ENCODE measurements around the gene PHLDB1.
A peak's percentile ranks its signal among the peaks of the same experiment; 100 is the strongest.

The PHLDB1 gene

GRCh38 chr11:118618991-118619375 is 11.6 kb downstream of the PHLDB1 start:
- no peak for DNase-seq (ENCODE audit: low read depth in 1 of 2, low spot score in 1 of 2)
- peaks cover 17% of the 10 kb centered on the region for H3K27me3 ChIP-seq (ENCODE audit: insufficient read depth, poor library complexity, severe bottlenecking)
- H3K4me3 ChIP-seq (replicated peaks; ENCODE audit: insufficient read depth, low read length) = no peak overlapping the region
- TF ChIP-seq GABPA (IDR thresholded peaks at IDR 0.05; ENCODE audit: low read depth) (no peak), REST (IDR thresholded peaks at IDR 0.05; ENCODE audit: insufficient replicate concordance, low read depth) (no peak), CTCF (IDR thresholded peaks at IDR 0.05; ENCODE audit: insufficient read depth, low read length) (no peak), POLR2AphosphoS5 (IDR thresholded peaks at IDR 0.05; ENCODE audit: low read depth) (no peak), SPI1 (IDR thresholded peaks at IDR 0.05; ENCODE audit: borderline replicate concordance, low read depth) (no peak)
- no peak overlapping the region for H3K27ac ChIP-seq (replicated peaks)

- Histone ChIP-seq H3K27ac (replicated peaks) (no peak overlapping the region), H3K27me3 (ENCODE audit: insufficient read depth, poor library complexity, severe bottlenecking) (peaks cover 17% of the 10 kb centered on the region), H3K4me3 (replicated peaks; ENCODE audit: insufficient read depth, low read length) (no peak overlapping the region)
- peak in 1 of 2 experiments; percentile 66 for DNase-seq (ENCODE audit: low read depth in 1 of 2, low spot score in 1 of 2)
- TF ChIP-seq REST (IDR thresholded peaks at IDR 0.05; ENCODE audit: insufficient replicate concordance, low read depth) = no peak
Measured at GRCh38 chr11:118619444-118620197, 12.2 kb downstream of the PHLDB1 start.

GRCh38 chr11:118620529-118621070 is 13.2 kb downstream of the PHLDB1 start:
- Histone ChIP-seq H3K27me3 (ENCODE audit: insufficient read depth, poor library complexity, severe bottlenecking) (peaks cover 17% of the 10 kb centered on the region), H3K27ac (replicated peaks) (no peak overlapping the region), H3K4me3 (replicated peaks; ENCODE audit: insufficient read depth, low read length) (no peak overlapping the region)
- TF ChIP-seq CTCF (IDR thresholded peaks at IDR 0.05; ENCODE audit: insufficient read depth, low read length) = no peak
- no peak for TF ChIP-seq GABPA (IDR thresholded peaks at IDR 0.05; ENCODE audit: low read depth)
- no peak for TF ChIP-seq REST (IDR thresholded peaks at IDR 0.05; ENCODE audit: insufficient replicate concordance, low read depth)
- TF ChIP-seq POLR2AphosphoS5 (IDR thresholded peaks at IDR 0.05; ENCODE audit: low read depth) = no peak
- no peak for TF ChIP-seq SPI1 (IDR thresholded peaks at IDR 0.05; ENCODE audit: borderline replicate concordance, low read depth)
- DNase-seq (ENCODE audit: low read depth in 1 of 2, low spot score in 1 of 2) = no peak

Measured in HL-60 (cell line).